WI38 (cell line): Measurements from ENCODE around the gene PRPF6.
A peak's percentile ranks its signal among the peaks of the same experiment; 100 is the strongest.

ENCODE experiments used
- H3K4me3 ChIP-seq: 2 replicates; pipeline ENCODE4 v1.5.1; 2011; ENCODE audit warnings: low read depth, mild to moderate bottlenecking, control low read depth, low read length
- TF ChIP-seq, protein P1 (sequence below): IDR thresholded peaks from 2 replicates; pipeline ENCODE4 v1.5.1; 2012; ENCODE audit warnings: low read depth, mild to moderate bottlenecking, control low read depth, low read length

The PRPF6 gene

GRCh38 chr20:63980806-63981728 is at the start of gene PRPF6:
Gene PRPF6 (plus strand): TSS chr20:63981132. CDS start chr20:63981246, 114 bp downstream.
- peak within 1 kb of the TSS; percentile 86 for H3K4me3 ChIP-seq
- TF ChIP-seq, protein P1, sequence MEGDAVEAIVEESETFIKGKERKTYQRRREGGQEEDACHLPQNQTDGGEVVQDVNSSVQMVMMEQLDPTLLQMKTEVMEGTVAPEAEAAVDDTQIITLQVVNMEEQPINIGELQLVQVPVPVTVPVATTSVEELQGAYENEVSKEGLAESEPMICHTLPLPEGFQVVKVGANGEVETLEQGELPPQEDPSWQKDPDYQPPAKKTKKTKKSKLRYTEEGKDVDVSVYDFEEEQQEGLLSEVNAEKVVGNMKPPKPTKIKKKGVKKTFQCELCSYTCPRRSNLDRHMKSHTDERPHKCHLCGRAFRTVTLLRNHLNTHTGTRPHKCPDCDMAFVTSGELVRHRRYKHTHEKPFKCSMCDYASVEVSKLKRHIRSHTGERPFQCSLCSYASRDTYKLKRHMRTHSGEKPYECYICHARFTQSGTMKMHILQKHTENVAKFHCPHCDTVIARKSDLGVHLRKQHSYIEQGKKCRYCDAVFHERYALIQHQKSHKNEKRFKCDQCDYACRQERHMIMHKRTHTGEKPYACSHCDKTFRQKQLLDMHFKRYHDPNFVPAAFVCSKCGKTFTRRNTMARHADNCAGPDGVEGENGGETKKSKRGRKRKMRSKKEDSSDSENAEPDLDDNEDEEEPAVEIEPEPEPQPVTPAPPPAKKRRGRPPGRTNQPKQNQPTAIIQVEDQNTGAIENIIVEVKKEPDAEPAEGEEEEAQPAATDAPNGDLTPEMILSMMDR, result peak; percentile 81

GRCh38 chr20:63931735-63932134 is 49.2 kb upstream of the PRPF6 start:
- TF ChIP-seq, protein P1, result no peak
- H3K4me3 ChIP-seq, result no peak overlapping the region

DNA sequence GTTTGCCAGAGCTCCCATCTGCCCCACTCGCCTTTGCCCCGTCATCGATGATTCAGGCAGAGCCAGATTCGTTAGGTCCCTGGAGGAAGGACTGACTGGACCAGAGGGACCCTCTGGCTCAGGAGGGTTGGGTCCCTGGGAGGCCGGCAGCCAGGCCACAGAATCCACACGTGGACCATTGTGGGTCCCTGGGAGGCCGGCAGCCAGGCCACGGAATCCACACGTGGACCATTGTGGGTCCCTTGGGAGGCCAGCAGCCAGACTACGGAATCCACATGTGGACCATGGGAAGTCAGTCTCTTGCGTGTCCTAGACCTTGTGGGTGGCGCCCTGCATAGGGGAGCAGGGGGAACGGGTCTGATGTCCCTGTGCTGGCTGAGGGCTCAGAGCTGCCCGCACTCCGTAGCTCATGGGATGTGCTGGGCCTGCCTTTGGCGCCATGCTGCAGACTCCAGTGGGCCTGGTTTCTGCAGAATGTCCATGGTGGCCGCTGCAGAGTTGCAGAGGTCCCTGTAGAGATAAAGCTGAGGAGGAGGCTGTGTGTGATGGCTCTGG is 48.2 kb upstream of the PRPF6 start:
- H3K4me3 ChIP-seq, result no peak overlapping the region
- TF ChIP-seq, protein P1, result no peak

DNA sequence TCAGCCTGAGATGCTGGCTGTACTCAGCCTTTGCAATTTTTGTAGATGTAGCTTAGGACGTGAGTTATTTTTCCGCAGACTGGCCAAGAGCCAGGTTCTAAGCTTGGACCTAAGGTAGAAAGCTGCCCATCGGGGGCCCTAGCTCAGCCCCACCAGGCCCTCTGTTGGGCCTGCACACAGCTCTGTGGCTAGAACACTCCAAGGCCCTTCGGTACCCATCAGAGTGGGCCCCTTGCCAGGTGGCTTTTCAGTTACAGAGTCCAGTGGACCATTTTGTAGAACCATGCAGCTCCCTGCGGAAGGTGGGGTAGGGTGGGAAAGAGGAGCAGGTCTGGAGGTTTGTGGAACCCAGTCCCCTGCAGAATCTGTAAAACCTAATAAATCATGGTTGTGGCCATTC is 47.3 kb upstream of the PRPF6 start:
- H3K4me3 ChIP-seq, result no peak overlapping the region
- TF ChIP-seq, protein P1, result no peak

DNA sequence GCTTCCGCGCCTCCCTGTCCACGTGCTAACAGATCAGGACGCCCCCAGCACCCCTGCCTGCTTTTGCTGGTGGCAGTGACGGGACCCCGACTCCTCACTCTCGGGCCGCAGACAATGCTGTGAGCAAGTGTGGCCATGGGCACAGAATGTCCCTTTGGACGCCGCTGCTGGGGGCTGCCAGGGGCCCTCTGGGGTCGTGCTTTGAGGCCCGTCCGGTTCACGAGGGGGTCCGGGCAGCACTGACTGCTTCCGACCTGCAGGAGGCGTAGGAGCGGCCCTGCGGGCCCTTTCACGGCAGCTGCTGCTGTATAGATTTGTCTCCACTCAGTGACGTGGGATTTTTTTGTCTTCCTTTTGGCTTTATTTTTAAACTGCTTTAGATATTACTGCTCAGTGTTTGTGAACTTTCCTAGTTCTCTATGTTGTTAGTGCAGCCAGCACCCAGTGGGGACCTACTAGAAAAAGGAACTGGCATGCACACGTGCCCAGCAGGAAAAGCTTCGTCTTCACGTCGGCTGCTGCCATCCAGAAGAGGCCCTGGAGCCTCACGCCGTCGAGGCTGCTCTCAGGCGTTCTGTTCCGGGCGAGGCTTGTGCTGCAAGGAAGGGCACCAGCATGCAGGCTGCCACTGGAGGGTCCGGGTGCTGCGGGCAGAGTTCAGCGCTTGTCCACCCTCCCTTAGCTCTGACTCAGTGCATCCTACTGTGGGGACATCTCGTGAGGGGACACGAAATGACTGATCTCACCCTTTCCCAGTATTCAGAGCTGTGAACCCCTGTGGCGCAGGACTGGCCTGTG is 46.5 kb upstream of the PRPF6 start:
- no peak overlapping the region for H3K4me3 ChIP-seq
- TF ChIP-seq, protein P1, result peak; percentile 24

DNA sequence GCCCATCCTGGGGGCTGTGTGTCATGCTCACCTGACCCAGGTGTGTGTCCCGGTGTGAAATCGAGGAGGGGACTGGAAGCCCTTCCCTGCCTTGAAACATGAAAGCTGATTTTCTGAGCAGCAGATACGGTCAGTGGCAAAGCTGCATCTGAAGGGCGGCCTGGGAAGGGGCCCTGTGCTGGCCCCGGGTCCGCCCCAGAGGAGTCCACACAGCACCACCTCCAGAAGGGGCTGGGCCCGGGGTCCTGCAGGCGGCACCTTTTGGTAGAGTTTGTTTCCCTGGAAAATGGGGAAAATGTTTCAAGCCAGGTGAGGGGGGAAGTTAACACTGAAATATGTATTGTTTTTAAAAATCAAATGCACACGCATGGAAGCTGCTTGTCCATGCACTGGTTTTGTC is 45.5 kb upstream of the PRPF6 start:
- TF ChIP-seq, protein P1, result no peak

GRCh38 chr20:63937596-63937995 is 43.3 kb upstream of the PRPF6 start:
- TF ChIP-seq, protein P1, result no peak
- no peak overlapping the region for H3K4me3 ChIP-seq

More for the DNA sequence above, 45.5 kb upstream of the PRPF6 start:
- H3K4me3 ChIP-seq, result no peak overlapping the region
